Endometrial microvascular endothelial cells (primary cell): ENCODE data around the gene SLC44A1. TPM values are rescaled to one million over a fixed set of nuclear protein-coding genes. Genes with fewer than 3 reads are reported as not detected.

ENCODE experiments used
- in situ Hi-C: cut with HindIII; loops from 2 replicates; pipeline ENCODE4 v1.10.0; 2017; ENCODE audit warnings: low sequenced_read_pairs, low pct_unique_long_range_greater_than_20kb; ENCODE audit errors: inconsistent ontology term
- total RNA-seq: library from RNA; depleted of rRNA; stranded (reverse); fragments of >200 nt; gene quantifications from one replicate; pipeline ENCODE4 v1.2.3, GENCODE V29; 2015; ENCODE audit errors: inconsistent ontology term

SLC44A1 gene
- total RNA-seq, 1 donor from 2014 or later = 63.2 TPM

DNA sequence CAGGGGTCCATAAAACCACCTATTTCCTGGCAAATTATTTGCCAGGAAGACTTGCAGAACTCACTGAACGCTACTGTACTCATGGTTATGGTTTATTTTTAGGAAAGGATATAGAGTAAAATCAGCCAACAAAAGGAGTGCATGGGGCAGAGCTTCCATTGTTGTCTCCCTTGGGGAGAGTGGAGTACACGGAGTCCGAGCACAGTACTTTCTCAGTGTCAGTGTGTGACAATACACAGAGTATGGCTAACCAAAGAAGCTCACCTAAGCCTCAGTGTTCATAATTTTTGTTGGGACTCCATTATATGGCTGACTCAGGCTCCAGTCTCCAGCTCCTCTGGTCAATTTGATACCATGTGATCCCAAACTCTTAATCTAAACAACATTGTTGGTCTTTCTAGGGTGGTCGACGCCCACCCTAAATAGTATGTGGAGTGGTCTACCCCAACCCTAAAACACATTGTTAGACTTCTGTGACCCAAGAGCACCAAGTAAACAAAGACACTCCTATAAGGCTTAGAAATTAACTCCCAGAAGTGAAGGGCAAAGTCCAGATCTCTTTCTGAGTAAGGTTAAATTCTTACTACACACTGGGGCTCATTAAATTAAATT is 74.9 kb downstream of the SLC44A1 start:
- in situ Hi-C loops = no loop called here

DNA sequence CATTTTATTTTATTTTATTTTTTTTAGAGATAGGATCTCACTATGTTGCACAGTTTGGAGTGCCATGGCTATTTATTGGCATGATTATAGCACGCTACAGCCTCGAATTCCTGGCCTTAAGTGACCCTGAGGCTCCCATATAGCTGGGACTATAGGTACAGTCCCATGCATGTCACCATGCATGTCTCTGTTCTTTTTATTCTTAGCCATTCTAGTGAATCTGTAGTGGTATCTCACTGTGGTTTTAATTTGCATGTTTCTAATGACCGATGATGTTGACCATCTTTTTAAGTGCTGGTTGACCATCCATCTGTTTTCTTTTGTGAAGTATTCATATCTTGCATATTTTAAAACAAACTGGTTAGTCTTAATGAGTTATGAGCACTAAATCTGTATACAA is 76.1 kb downstream of the SLC44A1 start:
- in situ Hi-C loops = no loop called here

DNA sequence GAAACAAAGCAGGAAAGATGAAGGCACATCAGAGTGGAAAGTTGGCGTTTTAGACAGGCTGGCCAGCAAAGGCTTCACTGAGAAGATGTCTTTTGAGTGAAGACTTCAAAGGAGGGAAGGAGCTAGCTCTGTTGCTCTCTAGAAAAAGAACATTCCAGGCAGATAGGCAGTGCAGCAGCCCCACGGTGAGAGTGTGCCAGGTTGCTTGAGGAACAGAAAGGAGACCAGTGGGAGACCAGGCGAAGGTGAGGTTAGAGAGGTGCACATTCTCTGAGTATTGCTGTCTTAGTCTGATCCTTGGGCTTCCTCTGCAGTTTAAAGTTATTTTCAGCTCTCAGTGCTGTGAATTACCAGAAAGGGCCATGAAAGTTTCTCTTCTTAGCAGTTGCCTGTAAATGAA is 83.8 kb downstream of the SLC44A1 start:
- in situ Hi-C loops = no loop called here

- in situ Hi-C loops = no loop called here
Measured at GRCh38 chr9:105328872-105329718, 84.6 kb downstream of the SLC44A1 start.

- in situ Hi-C loops = no loop called here
Measured at GRCh38 chr9:105329719-105330062, 85.2 kb downstream of the SLC44A1 start.

DNA sequence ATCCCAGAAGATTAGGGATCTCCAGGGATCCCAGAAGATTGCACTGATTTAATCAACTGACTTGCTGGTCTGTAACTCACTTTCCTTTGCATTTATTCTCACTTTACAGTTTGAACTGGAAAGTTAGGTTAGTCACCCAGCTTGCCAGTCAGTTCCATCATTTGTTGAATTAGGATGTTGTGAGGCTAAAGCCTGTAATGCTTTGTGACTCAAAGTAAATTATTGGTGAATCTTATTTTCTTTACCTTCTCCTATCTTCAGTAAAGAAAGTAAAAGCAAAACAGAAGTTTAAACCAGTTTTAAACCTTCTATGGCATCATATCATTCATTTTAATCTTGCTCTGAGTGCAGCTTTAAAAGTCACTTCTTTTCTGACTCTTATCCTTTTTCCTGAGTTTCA is 85.8 kb downstream of the SLC44A1 start:
- in situ Hi-C loops = no loop called here

GRCh38 chr9:105330755-105331154 is 86.3 kb downstream of the SLC44A1 start:
- in situ Hi-C loops = no loop called here

DNA sequence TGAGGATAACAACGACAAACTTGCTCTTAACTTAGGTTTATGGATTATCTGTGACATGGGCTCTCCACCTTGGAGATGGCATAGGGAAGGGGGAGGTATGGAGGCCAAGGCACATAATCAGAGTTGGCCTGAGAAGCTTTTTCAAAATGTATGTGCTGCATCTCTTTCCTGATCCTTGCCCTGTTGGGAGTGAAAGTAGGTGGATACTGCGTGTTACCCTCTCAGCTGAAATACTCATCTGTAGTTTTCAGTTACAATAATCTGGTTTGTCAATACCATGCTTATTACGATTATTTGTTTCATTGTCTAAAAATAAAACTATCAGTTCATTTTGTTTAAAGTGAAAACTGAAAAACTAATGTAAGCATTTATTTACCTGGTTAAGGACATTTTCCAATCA is 86.7 kb downstream of the SLC44A1 start:
- in situ Hi-C loops = no loop called here

GRCh38 chr9:105331755-105332154 is 87.3 kb downstream of the SLC44A1 start:
- in situ Hi-C loops = no loop called here

DNA sequence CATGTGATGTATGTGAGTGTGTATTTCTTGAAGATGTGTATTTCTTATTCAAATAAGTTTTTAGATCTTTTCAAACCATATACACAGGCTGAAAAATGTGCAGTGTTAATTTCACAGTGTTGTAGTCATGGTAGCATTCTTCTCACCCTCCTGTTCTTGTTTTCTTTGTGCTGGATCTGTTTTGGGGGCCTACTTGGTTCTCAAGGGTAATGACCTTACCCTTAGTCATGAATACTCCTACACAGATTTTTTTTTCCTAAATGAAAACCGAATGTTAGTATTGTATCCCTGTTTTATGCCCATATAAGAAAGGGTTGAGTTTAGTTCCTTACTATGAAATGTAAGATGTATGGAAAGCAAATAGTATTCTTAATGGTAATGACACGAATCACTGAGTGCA is 88.0 kb downstream of the SLC44A1 start:
- in situ Hi-C loops = no loop called here

DNA sequence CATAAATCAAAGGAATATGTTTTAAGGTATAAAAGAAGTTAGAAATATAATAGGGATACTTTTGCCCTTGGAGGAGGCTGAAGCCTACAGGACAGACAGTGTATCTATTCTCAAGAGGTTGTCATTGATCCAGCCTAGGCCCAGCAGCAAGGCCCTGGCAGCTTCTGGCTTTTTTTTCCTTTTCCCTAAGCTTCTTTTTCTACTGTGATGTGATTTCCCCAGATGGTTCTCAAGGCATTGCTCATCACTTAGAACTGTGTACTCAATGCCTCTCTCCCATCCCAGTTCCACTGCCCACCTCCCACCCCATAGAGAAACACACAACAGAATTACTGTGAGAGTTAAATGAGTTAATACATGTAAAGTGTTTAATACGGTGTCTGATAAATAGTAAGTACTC is 88.6 kb downstream of the SLC44A1 start:
- in situ Hi-C loops = no loop called here

DNA sequence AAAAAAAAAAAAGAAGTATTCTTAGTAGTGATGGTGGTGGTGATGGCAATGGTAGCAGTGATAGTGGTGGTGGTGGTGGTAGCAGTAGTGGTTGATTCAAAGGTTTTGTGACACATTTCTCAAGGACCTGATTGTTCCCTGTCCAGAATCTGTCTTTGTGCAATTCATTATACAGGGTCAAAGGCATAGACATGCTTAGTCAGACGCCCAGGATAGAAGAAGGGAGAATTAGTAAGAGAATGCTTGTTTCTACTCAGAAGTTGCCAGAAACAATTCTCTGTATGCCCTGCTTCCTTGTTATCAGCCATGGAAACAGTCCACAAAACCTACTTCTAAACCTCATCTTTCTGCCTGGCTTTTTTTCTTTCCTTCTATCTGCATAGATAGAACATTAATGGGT is 89.4 kb downstream of the SLC44A1 start:
- in situ Hi-C loops = no loop called here

DNA sequence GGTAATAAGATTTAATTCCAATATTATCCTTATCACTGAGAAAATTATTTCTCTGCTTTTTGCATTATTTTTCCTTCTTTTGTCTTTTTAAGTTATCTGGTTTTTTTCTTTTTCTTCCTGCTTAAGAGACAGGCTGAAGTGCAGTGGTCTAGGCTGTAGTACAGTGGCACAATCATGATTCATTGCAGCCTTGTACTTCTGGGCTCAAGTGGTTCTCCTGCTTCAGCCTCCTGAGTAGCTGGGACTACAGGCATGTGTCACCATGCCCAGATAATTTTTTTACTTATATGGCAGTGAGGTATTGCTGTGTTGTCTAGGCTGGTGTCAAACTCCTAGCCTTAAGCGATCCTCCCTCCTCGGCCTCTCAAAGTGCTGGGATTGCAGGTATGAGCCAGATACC is 93.9 kb downstream of the SLC44A1 start:
- in situ Hi-C loops = no loop called here

- in situ Hi-C loops = no loop called here
Measured at GRCh38 chr9:105339849-105340248, 95.4 kb downstream of the SLC44A1 start.

DNA sequence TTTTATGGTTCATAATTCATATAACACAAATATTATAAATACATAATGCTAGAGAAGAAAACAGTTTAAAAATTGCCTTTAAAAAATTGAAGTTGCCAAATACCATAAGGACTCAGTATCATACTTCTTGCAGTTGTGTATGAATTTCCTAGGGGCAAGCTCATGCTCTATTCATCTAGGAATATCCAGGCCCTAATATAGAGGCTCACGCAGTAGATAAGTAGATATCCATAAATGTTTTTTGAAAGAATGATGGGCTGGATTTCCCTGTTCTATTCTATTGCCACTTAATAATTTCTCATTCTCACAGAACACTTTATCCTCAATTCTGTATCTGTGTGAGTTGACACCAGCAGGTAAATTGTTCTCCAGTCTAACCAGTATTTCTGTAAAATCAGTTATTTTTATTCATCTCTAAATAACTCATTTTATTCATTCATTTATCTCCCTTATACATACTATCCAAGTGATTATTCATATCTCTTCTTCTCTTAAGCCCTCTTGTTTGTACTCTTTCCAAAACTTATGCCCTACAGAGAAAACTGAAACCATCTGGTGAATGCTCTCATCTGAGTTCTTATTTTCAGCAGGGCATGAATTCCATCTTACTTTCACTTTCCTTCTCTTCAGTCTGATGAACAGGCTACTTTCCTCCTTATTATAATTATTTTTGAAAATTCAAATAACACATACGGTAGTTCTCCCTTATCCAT is 97.1 kb downstream of the SLC44A1 start:
- in situ Hi-C loops = no loop called here

GRCh38 chr9:105342147-105342505 is 97.7 kb downstream of the SLC44A1 start:
- in situ Hi-C loops = no loop called here

GRCh38 chr9:105344283-105344682 is 99.8 kb downstream of the SLC44A1 start:
- in situ Hi-C loops = no loop called here

DNA sequence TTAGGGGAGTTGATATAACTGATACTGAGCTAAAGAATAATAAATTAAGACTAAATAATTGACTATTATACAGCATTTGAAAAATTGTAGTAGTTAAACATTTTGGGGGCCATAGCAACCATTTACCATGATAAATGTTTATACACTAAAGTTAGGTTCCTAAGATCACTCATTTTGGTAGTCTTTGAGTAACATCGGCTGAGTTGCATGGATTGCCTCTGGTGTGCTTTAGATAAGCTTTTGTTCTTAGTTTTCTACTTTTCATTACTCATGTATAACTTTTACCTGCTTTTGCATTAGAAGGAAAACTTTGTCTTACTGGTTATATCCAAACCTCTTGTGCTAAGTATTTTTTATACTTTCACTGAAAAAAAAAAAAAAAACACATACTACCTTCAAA is 101.2 kb downstream of the SLC44A1 start:
- in situ Hi-C loops = no loop called here

DNA sequence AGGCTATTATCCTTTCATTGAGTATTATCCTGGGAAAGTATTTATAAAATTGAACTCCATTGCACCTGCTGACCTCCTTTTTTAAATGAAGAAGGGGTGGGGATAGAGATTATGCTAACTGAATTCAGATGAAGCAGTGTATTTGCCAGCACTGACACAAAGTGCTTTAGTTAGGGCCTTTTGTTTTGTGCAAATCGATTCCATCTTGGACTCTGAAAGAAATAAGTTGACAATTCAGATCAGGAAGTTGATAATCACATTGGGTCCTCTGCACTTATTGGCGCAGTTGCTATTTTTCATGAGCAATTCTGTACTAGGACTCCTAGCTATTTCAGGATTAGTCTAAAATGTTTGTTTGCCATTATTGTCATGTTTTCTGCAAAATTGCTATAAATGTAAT is 101.8 kb downstream of the SLC44A1 start:
- in situ Hi-C loops = no loop called here

DNA sequence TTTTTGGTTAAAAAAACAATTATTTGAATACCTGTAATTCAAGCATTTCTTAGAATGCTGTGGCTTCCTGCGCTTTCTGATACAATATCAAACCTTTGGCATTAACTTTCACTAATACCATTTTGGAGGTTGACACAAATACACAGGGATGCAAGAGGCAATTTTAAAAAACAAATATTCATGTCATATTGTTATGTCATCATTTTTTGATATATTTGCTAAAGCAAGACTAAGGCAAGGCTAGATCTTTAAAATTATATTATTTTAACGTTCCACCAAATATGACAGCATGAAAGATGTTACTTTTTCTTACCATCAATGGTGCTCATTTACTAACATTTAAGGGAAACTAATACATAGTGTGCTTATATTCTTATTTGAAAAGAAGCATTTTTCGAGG is 110.0 kb downstream of the SLC44A1 start:
- in situ Hi-C loops = no loop called here
